Measurements from ENCODE around the gene MECP2. TPM values are rescaled to one million over a fixed set of nuclear protein-coding genes. Genes with fewer than 3 reads are reported as not detected.

Gene MECP2
- total RNA-seq, 2 donors from 2014 or later, result 53.6 to 55.0 TPM

DNA sequence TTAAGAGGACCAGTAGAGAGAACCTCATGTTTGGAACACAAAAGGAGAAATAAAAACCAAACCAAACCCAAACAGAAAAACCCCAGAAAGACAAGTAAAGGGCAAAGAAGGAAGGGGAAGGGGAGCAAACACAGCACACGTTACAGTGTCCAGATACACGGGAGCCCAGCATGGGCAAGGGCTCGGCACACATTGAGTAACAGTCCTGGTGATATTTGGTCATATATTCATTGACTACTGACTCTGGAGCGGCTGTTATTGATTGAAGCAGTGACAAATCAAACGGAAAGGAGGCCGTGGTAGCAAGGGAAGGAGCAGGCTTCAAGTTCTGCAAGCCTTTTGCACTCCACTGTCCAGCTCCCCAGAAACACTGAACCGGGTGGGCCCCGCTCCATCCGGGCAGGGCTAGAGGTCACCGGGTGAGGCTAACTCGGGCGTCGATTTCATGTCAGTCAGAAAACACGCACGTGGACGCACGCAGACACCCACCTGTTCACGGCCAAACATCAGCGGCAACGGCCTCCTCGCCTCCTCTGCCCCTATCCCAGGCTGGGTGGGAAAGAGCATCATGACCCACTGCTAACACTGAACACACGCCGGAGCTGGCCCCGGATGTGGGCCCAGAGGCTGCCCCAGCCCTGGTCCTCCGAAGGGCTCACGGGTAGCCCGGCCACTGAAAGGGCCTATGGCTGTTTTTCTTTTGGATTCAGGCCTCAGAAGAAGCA is 74.1 kb downstream of the MECP2 start:
- DNase-seq (ENCODE audit: low spot score), result no peak
- intact Hi-C loops (cut with DNase I), result no loop called here

DNA sequence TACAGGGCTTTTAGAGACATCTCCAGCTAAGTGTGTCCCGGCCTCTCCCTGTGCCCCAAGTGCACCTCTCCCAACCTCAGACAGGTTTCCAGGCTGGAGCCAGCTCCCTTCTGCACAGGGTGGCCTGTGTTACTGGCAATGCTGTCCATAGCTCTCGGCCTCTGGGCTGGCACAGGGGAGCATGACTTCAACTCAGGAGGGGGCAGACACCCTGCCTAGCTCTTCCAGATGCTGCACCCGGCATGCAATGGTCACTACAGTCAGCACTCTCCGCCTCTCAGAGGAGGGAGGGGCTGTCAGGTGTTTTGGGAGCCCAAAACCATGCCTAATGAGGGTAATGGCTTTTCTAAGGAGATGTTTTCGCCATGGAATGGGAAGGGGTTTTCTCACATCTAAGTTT is 75.4 kb downstream of the MECP2 start:
- no peak for DNase-seq (ENCODE audit: low spot score)
- intact Hi-C loops (cut with DNase I), result no loop called here

DNA sequence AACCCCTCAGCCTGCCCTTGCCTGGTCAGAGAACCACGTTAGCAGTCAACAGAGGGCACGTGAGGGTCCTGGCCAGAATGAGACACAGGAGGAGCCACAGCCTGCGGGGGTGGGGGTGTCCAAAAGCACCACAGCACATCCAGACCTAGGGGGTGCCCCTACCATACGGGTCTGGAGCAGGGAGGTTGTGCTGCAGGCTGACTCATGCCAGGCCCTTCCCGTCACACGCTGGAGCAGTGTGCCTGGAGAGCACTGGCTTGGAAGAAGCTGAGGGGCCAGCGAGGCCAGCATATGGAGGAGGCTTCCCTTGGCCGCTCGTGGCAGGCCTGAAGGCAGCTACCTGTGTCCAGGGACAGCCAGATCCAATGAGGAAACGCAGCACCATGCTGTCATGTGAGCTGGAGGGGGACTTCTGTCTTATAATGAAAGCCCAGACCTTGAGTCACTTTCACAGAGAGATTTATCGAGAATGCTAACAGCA is 76.3 kb downstream of the MECP2 start:
- no peak for DNase-seq (ENCODE audit: low spot score)
- intact Hi-C loops (cut with DNase I), result no loop called here

DNA sequence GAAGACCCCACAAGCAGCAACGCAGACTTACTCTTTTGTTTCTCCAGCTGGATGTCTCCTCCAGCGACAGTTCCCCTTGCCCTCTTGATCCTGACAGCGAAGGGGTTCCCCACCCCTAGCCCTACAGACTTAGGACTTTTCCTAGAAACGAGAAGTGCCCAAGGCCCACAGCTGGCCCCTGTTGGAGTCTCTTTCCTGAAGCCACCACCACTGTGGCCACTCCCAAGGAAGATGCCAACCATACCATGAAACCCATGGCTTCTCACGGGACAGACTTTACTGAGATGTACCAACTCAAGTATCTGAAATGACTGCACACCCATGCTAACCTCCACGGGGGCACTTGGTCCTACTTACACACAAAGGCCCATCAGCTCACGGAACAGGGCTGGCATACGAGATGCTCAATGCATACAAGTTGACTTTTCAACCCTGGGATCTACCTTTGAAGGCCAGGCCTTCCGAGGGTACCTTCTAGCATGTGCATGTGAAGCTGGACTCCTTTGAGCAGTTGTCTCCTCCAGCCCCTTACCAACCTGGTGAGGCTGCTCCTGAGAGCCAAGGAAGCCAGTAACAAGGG is 76.9 kb downstream of the MECP2 start:
- DNase-seq (ENCODE audit: low spot score), result no peak
- intact Hi-C loops (cut with DNase I), result no loop called here

DNA sequence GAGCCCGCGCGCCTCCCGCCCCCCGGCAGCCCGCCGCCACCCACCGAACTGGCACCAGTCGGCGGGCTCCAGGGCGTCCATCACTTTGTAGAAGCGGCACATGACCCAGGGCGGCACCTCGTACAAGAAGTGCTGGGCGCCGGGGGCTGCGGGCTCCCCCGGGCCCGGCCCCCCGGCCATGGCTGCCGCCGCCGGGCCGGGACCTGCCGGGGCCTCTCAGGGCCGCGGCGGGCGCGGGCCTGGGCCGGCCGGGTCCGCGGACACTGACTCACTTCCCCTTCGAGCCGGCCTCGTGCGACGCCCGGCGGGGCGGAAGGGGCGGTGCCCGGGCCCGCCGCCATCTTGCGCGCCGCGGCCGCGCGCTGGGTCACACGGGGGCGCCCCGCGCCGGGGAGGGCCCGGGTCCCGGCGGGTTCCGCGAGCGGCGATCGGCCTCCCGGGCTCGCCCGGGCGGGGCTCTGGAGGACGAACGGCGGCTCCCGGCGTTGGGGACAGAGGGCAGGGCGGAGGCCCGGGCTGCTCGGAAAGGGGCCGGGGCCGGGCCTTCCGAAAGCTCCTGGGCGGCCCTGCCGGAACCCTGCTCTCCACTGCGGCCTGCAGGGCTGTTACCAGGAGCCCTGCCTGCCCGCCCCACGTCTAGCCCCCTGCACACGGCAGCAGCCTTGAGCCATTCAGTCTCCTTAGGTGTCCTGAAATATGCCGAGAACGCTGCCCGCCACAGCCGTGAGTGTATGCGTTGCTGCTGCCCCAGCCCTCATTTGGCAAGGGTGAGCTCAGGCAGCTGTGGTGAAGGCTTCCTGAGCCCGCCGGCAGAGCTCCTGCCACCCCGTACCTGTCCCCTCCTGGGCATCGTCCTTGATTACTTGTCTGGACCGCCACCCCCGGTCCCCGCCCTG is 77.6 kb downstream of the MECP2 start, which contains the start of gene IRAK1:
Gene IRAK1, minus strand, starts transcription at position 270 of the 896 bp plus-strand sequence. Its CDS starts 90 bp downstream, at position 180.
- intact Hi-C loops (cut with DNase I), result loop anchor here in 1 of 2 donors (5.0 kb wide), 1 partner anchor 32 kb away; no protein-coding TSS in a partner anchor
- DNase-seq (ENCODE audit: low spot score), result no peak

GRCh38 chrX:154019061-154019621 is 78.4 kb downstream of the MECP2 start:
- no peak for DNase-seq (ENCODE audit: low spot score)
- intact Hi-C loops (cut with DNase I), result loop anchor here in 1 of 2 donors (5.0 kb wide), 1 partner anchor 33 kb away; no protein-coding TSS in a partner anchor

GRCh38 chrX:154018518-154019060 is 78.9 kb downstream of the MECP2 start:
- DNase-seq (ENCODE audit: low spot score), result no peak
- intact Hi-C loops (cut with DNase I), result loop anchor here in 1 of 2 donors (5.0 kb wide), 1 partner anchor 34 kb away; no protein-coding TSS in a partner anchor

- DNase-seq (ENCODE audit: low spot score), result no peak
- intact Hi-C loops (cut with DNase I), result loop anchor here in 1 of 2 donors (5.0 kb wide), 1 partner anchor 34 kb away; no protein-coding TSS in a partner anchor
Observed at GRCh38 chrX:154017766-154018517, 79.6 kb downstream of the MECP2 start.

- intact Hi-C loops (cut with DNase I), result loop anchor here in 1 of 2 donors (5.0 kb wide), 1 partner anchor 36 kb away; no protein-coding TSS in a partner anchor
- no peak for DNase-seq (ENCODE audit: low spot score)
Observed at GRCh38 chrX:154016366-154017076, 81.0 kb downstream of the MECP2 start.

DNA sequence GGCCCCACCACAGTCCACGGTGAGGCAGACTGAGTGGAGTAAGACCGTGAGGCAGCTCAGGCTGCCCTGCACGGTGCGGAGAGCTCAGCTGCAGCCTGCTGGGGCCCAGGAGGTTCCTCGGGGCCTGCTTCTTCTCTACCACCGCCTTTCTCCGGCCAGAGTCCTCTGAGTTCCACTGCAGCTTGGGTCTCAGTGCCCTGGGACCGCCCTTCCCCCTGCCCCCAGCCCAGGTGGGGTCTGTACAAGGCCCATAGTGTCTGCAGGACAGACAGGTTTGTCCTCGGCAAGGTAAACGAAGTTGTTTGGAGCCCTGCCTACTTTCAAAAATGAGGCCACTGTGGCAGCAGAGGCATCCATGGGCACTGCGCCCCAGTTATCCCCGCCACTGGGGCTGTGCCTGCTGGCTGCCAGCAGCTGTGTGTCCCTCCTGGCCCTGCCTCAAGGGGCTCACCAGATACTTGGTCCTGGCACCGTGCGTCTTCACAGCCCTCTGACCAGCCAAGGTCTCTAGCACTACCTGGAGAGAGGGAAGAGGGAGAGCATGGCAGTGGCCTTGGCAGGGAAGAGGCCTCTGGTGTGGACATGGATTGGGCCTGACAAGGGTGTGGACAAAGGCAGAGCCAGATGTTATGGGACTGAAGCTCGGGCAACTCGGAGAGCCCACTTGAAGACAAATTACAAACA is 81.8 kb downstream of the MECP2 start:
- intact Hi-C loops (cut with DNase I), result loop anchor here in 1 of 2 donors (5.0 kb wide), 1 partner anchor 37 kb away; no protein-coding TSS in a partner anchor
- no peak for DNase-seq (ENCODE audit: low spot score)

DNA sequence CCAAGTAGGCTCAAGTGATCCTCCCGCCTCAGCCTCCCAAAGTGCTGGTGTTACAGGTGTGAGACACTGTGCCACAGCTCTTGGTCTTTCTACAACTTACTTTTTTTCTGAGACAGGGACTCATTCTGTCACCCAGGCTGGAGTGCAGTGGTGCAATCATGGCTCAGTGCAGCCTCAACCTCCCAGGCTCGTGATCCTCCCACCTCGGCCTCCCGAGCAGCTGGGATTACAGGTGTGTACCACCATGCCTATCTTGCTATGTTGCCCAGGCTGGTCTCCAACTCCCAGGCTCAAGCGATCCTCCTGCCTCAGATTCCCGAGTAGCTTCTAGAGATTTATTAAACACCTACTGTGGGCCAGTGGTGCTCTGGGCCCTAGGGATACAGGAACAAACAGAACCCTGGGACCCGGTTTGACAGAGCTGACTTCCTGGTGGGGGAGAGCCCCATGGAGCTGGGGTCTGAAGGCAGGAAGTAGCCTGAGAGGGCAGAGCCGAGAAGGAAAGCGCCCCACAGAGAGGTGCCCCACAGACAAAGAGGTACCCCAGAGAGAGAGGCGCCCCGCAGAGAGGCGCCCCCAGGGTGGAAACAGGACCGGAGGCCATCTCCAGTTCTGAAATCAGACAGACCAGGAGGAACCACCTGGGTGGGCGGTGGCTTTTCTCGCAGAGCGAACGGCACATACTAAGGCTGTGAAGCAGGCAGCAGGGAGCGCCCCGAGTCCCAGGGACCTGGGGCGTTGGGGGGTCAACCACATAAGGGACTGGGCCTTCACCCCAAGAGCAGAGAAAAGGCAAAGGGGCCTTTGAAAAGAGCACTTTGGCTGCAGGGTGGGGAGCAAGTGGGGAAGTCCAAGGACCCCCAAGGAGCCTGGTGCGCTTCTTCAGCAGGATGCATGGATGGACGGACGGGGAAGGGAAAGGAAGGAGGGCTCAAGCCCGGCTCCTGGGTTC is 82.8 kb downstream of the MECP2 start:
- intact Hi-C loops (cut with DNase I), result loop anchor here in 1 of 2 donors (5.0 kb wide), 1 partner anchor 38 kb away; no protein-coding TSS in a partner anchor

DNA sequence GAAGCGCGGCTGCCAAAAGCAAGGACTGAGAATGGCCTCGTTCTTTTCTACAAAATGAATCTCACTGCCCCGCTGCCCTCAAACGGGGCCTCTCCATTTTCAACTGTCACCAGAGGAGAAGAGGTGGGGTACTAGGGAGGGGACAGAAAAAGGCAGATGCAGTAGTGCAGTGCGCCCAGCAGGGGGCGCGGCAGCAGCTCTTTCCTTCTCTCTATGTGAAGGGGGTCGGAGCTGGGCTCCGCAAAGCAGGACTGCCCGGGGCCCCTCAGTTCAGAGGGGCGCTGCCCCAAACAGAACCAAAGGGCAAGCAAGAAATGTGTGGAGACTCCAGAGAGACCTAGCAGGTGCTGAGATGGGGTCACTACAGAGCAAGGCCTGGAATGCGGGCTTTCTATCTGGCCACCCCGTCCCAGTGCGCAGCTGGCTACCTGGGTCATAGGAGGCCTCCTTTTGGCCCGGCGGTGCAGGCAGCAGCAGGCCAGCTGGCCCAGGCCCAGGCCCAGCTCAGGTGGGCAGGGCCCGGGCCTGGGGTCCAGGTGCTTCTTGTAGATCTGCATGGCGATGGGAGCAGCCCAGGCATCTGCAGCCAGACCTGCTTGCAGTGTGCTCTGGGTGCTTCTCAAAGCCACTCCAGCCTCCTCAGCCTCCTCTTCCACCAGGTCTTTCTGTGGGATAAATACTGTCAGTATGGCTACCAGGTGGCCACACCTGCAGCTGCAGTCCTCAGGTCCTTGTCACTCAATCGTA is 83.7 kb downstream of the MECP2 start:
- intact Hi-C loops (cut with DNase I), result no loop called here
- DNase-seq (ENCODE audit: low spot score), result no peak

More for the DNA sequence above, 82.8 kb downstream of the MECP2 start:
- no peak for DNase-seq (ENCODE audit: low spot score)

DNA sequence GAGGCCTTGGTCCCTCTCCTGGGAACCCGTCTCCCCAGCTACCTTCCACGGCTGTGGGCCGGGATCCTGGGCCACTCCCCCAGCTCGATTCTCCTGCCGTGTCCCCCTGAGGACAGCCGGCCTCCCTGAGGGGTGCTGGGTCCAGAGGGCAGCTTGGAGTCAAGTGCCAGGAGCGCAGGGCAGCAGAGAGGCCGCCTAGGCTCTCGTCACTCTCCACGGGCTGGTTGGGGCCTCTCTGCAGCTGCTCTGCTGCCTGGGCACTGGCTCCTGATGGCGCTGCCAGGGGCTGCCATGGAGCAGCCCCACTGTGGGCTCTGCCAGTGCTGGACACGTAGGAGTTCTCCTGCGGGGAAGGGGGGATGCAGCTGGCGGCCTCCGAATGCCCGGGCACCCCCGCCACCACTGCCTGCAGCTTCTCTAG is 84.5 kb downstream of the MECP2 start:
- no peak for DNase-seq (ENCODE audit: low spot score)

GRCh38 chrX:154012336-154012991 is 85.1 kb downstream of the MECP2 start:
- intact Hi-C loops (cut with DNase I), result no loop called here
- no peak for DNase-seq (ENCODE audit: low spot score)

More for the DNA sequence above, 84.5 kb downstream of the MECP2 start:
- intact Hi-C loops (cut with DNase I), result no loop called here

All from posterior vena cava (tissue), 2 donors.